Aortic smooth muscle cell (primary cell): ENCODE measurements around the gene NPAT. TPM values are rescaled to one million over a fixed set of nuclear protein-coding genes. Genes with fewer than 3 reads are reported as not detected.

ENCODE experiments used
- total RNA-seq: library from RNA; depleted of rRNA; stranded (reverse); fragments of >200 nt; gene quantifications from 2 replicates; pipeline ENCODE4 v1.2.3, GENCODE V29; 2014

NPAT gene
- 13.4 and 14.7 TPM in 2 replicates for total RNA-seq

GRCh38 chr11:108222574-108223347, at the start of gene NPAT, which contains the start of gene ATM:
TSS of gene NPAT (minus strand) at chr11:108222638. CDS start at chr11:108222536, 102 bp downstream.
TSS of gene ATM (plus strand) at chr11:108223067. CDS start at chr11:108227625, 4,558 bp downstream.

GRCh38 chr11:108121274-108122155, 100.9 kb downstream of the NPAT start, which contains the start of gene ACAT1:
TSS of gene ACAT1 (plus strand) at chr11:108121567. CDS start at chr11:108121607, 40 bp downstream.

Other genes with a start within 250 kb of the NPAT start
- 29.1 and 35.2 TPM in 2 replicates for gene CUL5, start 213.7 kb downstream of the NPAT start, total RNA-seq
- 119 and 123 TPM in 2 replicates for gene ACAT1, start 101.1 kb downstream of the NPAT start, total RNA-seq
- gene ATM, start 429 bp upstream of the NPAT start, total RNA-seq: 105 and 119 TPM in 2 replicates
- 0.62 and 1.2 TPM in 2 replicates for gene C11orf65, start 244.9 kb upstream of the NPAT start, total RNA-seq